Measurements from ENCODE around the gene PPP1R8. TPM values are rescaled to one million over a fixed set of nuclear protein-coding genes. Genes with fewer than 3 reads are reported as not detected.
A peak's percentile ranks its signal among the peaks of the same experiment; 100 is the strongest.

Gene PPP1R8
- total and polyA plus RNA-seq, 10 of the 15 experiments (the other 5 are each of a cell fraction or from before 2014, with no cell fraction given): 10.2 to 77.0 (median 53.0) TPM

DNA sequence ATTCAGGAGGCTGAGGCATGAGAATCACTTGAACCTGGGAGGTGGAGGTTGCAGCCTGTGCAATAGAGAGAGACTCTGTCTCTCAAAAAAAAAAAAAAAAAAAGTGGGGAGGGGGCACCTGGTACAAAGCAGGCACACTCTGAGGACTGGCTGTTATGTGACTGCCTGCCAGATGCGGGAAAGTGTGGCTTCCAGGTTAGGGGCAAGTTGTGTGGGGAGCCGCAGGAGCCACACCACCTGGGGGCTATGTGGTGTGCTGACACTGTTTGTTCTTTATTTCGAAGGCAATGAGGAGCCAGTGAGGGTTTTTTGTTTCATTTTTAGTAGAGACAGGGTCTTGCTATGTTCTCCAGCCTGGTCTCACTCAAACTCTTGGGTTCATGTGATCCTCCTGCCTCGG is 47.5 kb downstream of the PPP1R8 start (continued):
- TF ChIP-seq POU2F2 (IDR thresholded peaks at IDR 0.05; ENCODE audit: borderline replicate concordance, low read depth, low read length) (no peak), BHLHE40 (IDR thresholded peaks at IDR 0.05; ENCODE audit: borderline replicate concordance in 1 of 2, low read depth in 2 of 2, low read length in 1 of 2) (0 out of 4 replicates have a peak, but pooled peaks of 1 of the 2 experiments have one; percentile 19), PAX5 (IDR thresholded peaks at IDR 0.05; ENCODE audit: borderline replicate concordance, low read depth, low read length) (peak; percentile 37; the same call in 1 of the 2 replicates), SIN3A (IDR thresholded peaks at IDR 0.05; ENCODE audit: low read depth, low read length) (no peak)
- TF ChIP-seq, protein P1, sequence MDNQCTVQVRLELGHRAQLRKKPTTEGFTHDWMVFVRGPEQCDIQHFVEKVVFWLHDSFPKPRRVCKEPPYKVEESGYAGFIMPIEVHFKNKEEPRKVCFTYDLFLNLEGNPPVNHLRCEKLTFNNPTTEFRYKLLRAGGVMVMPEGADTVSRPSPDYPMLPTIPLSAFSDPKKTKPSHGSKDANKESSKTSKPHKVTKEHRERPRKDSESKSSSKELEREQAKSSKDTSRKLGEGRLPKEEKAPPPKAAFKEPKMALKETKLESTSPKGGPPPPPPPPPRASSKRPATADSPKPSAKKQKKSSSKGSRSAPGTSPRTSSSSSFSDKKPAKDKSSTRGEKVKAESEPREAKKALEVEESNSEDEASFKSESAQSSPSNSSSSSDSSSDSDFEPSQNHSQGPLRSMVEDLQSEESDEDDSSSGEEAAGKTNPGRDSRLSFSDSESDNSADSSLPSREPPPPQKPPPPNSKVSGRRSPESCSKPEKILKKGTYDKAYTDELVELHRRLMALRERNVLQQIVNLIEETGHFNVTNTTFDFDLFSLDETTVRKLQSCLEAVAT (IDR thresholded peaks at IDR 0.05): 0 out of 2 replicates have a peak, but pooled peaks have one; percentile 9

DNA sequence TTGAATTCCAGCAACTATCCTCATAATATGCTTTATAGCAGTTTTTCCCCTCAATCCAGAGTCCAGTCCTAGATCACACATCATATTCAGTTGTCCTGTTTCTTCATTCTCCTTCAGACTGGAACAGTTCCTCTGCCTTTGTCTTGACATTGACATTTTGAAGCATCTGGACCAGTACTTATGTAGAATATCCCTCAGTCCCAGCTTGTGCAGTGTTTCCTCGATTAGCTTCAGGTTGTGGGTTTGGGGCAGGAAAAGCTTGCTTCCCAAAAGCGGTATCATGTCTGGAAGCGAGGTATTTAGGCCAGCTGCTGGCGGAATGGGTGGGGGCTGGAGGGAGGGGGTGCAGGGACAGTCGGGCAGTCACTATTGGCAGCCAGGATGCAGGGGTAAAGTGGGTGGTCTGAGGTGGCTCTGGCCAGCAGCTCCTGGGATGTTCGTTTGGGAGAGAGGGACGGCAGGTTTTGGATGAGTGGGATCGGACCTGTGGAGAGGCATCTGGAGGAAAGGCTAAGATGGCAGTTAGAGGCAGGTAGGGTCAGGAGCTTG is 48.3 kb downstream of the PPP1R8 start:
- Histone ChIP-seq H4K20me1 (ENCODE audit: control insufficient read depth, insufficient read depth) (no peaks in the 10 kb centered on the region), H3K9ac (ENCODE audit: control insufficient read depth, insufficient read depth, low read length) (no peak overlapping the region), H2AFZ (ENCODE audit: control insufficient read depth, low read depth, low read length) (no peak overlapping the region), H3K4me3 (no peak overlapping the region), H3K27ac (ENCODE audit: control insufficient read depth, insufficient read depth) (no peak overlapping the region), H3K4me2 (ENCODE audit: control insufficient read depth, insufficient read depth) (no peak overlapping the region), H3K4me1 (ENCODE audit: control insufficient read depth, insufficient read depth, low read length) (peaks cover 36% of the 10 kb centered on the region), H3K36me3 (ENCODE audit: control insufficient read depth in 2 of 2, insufficient read depth in 2 of 2, low read length in 1 of 2) (peaks cover 8 to 27% of the 10 kb centered on the region in 2 experiments), H3K27me3 (replicated peaks in 1 of 2; ENCODE audit: control insufficient read depth in 2 of 2, insufficient read depth in 2 of 2, low read length in 1 of 2) (no peaks in the 10 kb centered on the region), H3K9me3 (replicated peaks; ENCODE audit: control insufficient read depth, insufficient read depth, low read length) (no peaks in the 10 kb centered on the region), H3K79me2 (ENCODE audit: control insufficient read depth, insufficient read depth, low read length) (peaks cover 41% of the 10 kb centered on the region)
- ChIA-PET SMC1A (ENCODE audit: uncharacterized antibody, unreplicated experiment) (interaction anchor here (1.7 to 1.9 kb wide), 2 partner anchors 9 to 13 kb away, joined by 6 to 9 read pairs; no protein-coding TSS in a partner anchor), POLR2A (interaction anchor here (0.7 to 2.1 kb wide), 4 partner anchors 10 to 26 kb away, joined by 4 to 10 read pairs (median 8); no protein-coding TSS in a partner anchor), RAD21 (ENCODE audit: unreplicated experiment) (interaction anchor here (0.6 kb wide), 1 partner anchor 9 kb away, joined by 4 read pairs; no protein-coding TSS in a partner anchor), CTCF (no interaction called here)
- no TSS peak for BruUV-seq (replicated peaks)
- no peak for FAIRE-seq
- intact Hi-C loops (cut with micrococcal nuclease; ENCODE audit: unreplicated experiment): loop anchor here (10.0 kb wide), 1 partner anchor 366 kb away; no protein-coding TSS in a partner anchor
- ATAC-seq: no peak
- in situ Hi-C loops (cut with MboI): no loop called here
- WGBS (ENCODE audit: insufficient coverage, insufficient replicate concordance, low lambda C conversion rate, missing lambda C conversion rate): 80% methylated on average over 8 of the region's 8 CpGs
- DNase-seq (ENCODE audit: low read depth, low spot score): no peak
- TF ChIP-seq HDAC6 (IDR thresholded peaks at IDR 0.05; ENCODE audit: unreplicated experiment): no peak
- no peak for TF ChIP-seq KAT2A (conservative IDR thresholded peaks at IDR 0.05; ENCODE audit: control insufficient read depth, low read depth, low read length)
- TF ChIP-seq HDGF (IDR thresholded peaks at IDR 0.05): no peak
- TF ChIP-seq SMC3 (IDR thresholded peaks at IDR 0.05; ENCODE audit: borderline replicate concordance, low read length): no peak
- TF ChIP-seq, protein P2, sequence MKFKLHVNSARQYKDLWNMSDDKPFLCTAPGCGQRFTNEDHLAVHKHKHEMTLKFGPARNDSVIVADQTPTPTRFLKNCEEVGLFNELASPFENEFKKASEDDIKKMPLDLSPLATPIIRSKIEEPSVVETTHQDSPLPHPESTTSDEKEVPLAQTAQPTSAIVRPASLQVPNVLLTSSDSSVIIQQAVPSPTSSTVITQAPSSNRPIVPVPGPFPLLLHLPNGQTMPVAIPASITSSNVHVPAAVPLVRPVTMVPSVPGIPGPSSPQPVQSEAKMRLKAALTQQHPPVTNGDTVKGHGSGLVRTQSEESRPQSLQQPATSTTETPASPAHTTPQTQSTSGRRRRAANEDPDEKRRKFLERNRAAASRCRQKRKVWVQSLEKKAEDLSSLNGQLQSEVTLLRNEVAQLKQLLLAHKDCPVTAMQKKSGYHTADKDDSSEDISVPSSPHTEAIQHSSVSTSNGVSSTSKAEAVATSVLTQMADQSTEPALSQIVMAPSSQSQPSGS (IDR thresholded peaks at IDR 0.05; ENCODE audit: low read length): no peak
- TF ChIP-seq, protein P3, sequence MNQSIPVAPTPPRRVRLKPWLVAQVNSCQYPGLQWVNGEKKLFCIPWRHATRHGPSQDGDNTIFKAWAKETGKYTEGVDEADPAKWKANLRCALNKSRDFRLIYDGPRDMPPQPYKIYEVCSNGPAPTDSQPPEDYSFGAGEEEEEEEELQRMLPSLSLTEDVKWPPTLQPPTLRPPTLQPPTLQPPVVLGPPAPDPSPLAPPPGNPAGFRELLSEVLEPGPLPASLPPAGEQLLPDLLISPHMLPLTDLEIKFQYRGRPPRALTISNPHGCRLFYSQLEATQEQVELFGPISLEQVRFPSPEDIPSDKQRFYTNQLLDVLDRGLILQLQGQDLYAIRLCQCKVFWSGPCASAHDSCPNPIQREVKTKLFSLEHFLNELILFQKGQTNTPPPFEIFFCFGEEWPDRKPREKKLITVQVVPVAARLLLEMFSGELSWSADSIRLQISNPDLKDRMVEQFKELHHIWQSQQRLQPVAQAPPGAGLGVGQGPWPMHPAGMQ (IDR thresholded peaks at IDR 0.05; ENCODE audit: borderline replicate concordance): no peak
- no peak for TF ChIP-seq MEF2B (IDR thresholded peaks at IDR 0.05; ENCODE audit: partially characterized antibody, poor library complexity, severe bottlenecking)
- no peak for TF ChIP-seq BCL11A (IDR thresholded peaks at IDR 0.05; ENCODE audit: low read depth, low read length)
- TF ChIP-seq IKZF1 (conservative IDR thresholded peaks at IDR 0.05): no peak
- TF ChIP-seq NR2C2 (IDR thresholded peaks at IDR 0.05; ENCODE audit: borderline replicate concordance, control insufficient read depth, insufficient read length, low read depth): no peak
